ENCODE results near the gene MRGPRX4.
"Not testable (repeated sequence)": the region's sequence is repeated elsewhere in the genome, so short reads cannot be mapped to it uniquely, and the experiment has no call there.

MRGPRX4 gene

DNA sequence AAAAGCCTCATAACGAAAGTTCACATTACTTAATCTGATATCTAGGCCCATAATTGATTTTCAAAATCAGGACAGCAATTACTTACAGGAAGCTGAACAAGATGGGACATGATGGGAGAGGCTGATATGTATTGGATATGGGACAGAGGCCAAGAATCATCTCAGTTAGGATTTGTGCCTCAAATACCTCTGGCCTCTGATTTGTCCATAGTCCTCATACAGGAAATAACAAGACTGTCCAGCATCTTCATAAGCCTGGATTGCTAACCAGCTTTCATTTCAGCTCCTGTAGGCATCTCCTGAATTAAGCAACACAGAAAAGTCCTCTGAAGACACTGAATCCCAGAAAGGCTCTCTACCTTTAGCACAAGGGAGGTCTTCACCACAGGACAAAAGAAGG, 4.3 kb upstream of the MRGPRX4 start:
- Histone ChIP-seq H3K4me3 (ENCODE audit: low read depth in 1 of 5, low read length in 5 of 5) (no peak overlapping the region), H3K27me3 (ENCODE audit: control insufficient read depth in 5 of 5, insufficient read depth in 4 of 5, low read length in 5 of 5) (peaks cover 0 to 7% (median 0%) of the 10 kb centered on the region in 5 donors), H3K9me3 (ENCODE audit: control insufficient read depth in 5 of 5, low read length in 5 of 5) (no peaks in the 10 kb centered on the region), H3K4me1 (ENCODE audit: control insufficient read depth in 5 of 5, insufficient read depth in 5 of 5, low read length in 5 of 5) (no peaks in the 10 kb centered on the region), H3K27ac (ENCODE audit: low read depth, low read length) (no peak overlapping the region), H3K9ac (ENCODE audit: low read length in 5 of 5) (no peak overlapping the region), H3K36me3 (ENCODE audit: control insufficient read depth in 5 of 5, insufficient read depth in 5 of 5, low read length in 5 of 5) (no peaks in the 10 kb centered on the region)

DNA sequence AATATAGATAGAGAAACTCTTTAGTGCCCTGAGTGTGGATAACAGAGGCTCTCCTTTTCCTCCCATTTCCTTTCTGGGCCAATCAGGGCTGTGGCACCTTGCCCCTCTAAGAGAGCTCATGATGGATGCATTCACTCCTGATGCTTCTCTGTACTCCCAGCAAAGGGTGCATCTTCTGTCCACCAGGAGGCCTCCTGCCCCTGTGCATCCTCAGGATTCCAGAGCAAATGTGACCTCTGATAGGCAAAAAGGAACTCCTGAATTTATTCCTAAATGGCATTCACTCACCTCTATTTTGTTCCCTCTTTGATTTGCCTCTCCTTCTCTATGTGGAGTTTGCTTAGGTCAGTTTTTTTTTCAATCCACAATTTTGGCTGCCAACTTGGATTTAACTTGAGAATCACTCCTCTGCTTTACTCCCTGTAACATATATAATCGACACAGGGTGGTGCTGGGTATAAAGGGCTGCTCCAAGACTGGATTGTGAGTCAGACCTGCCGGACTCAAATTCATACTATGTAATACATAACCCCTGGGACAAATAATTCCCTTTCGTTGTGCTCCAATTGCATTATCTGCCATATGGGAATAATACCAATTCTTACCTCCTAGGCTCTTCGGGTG, 1.1 kb upstream of the MRGPRX4 start:
- Histone ChIP-seq H3K36me3 (ENCODE audit: control insufficient read depth in 5 of 5, insufficient read depth in 5 of 5, low read length in 5 of 5) (no peaks in the 10 kb centered on the region), H3K27ac (ENCODE audit: low read depth, low read length) (no peak overlapping the region), H3K4me1 (ENCODE audit: control insufficient read depth in 5 of 5, insufficient read depth in 5 of 5, low read length in 5 of 5) (no peaks in the 10 kb centered on the region), H3K27me3 (ENCODE audit: control insufficient read depth in 5 of 5, insufficient read depth in 4 of 5, low read length in 5 of 5) (peaks cover 0 to 16% (median 0%) of the 10 kb centered on the region in 5 donors), H3K9me3 (ENCODE audit: control insufficient read depth in 5 of 5, low read length in 5 of 5) (no peaks in the 10 kb centered on the region), H3K4me3 (ENCODE audit: low read depth in 1 of 5, low read length in 5 of 5) (no peak overlapping the region), H3K9ac (ENCODE audit: low read length in 5 of 5) (no peak overlapping the region)

DNA sequence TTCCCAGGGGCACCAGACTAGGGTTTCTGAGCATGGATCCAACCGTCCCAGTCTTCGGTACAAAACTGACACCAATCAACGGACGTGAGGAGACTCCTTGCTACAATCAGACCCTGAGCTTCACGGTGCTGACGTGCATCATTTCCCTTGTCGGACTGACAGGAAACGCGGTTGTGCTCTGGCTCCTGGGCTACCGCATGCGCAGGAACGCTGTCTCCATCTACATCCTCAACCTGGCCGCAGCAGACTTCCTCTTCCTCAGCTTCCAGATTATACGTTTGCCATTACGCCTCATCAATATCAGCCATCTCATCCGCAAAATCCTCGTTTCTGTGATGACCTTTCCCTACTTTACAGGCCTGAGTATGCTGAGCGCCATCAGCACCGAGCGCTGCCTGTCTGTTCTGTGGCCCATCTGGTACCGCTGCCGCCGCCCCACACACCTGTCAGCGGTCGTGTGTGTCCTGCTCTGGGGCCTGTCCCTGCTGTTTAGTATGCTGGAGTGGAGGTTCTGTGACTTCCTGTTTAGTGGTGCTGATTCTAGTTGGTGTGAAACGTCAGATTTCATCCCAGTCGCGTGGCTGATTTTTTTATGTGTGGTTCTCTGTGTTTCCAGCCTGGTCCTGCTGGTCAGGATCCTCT, 709 bp downstream of the MRGPRX4 start:
- Histone ChIP-seq H3K4me3 (ENCODE audit: low read depth in 1 of 5, low read length in 5 of 5) (no peak overlapping the region), H3K9me3 (ENCODE audit: control insufficient read depth in 5 of 5, low read length in 5 of 5) (no peaks in the 10 kb centered on the region), H3K27ac (ENCODE audit: low read depth, low read length) (no peak overlapping the region), H3K4me1 (ENCODE audit: control insufficient read depth in 5 of 5, insufficient read depth in 5 of 5, low read length in 5 of 5) (peaks cover 0 to 1% (median 0%) of the 10 kb centered on the region in 5 donors), H3K9ac (ENCODE audit: low read length in 5 of 5) (no peak overlapping the region), H3K36me3 (ENCODE audit: control insufficient read depth in 5 of 5, insufficient read depth in 5 of 5, low read length in 5 of 5) (no peaks in the 10 kb centered on the region), H3K27me3 (ENCODE audit: control insufficient read depth in 5 of 5, insufficient read depth in 4 of 5, low read length in 5 of 5) (peaks cover 0 to 20% (median 6%) of the 10 kb centered on the region in 5 donors)

DNA sequence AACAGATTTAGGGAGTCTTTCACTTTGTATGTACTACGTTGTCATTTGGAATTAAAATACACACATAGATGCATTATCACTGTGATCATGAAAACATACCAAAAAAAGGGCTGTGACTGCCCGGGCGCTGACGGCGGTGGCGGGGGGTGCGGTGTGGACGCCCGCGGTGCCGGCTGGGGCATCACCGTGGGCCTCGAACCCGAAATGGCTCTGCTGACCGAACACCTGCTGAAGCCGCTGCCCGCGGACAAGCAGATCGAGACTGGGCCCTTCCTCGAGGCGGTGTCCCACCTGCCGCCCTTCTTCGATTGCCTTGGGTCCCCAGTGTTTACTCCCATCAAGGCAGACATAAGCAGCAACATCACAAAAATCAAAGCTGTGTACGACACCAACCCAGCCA, 16.2 kb downstream of the MRGPRX4 start:
- no peaks in the 10 kb centered on the region for H3K36me3 ChIP-seq (ENCODE audit: control insufficient read depth in 5 of 5, insufficient read depth in 5 of 5, low read length in 5 of 5)
- H3K4me1 ChIP-seq (ENCODE audit: control insufficient read depth in 5 of 5, insufficient read depth in 5 of 5, low read length in 5 of 5): no peaks in the 10 kb centered on the region
- no peaks in the 10 kb centered on the region for H3K9me3 ChIP-seq (ENCODE audit: control insufficient read depth in 5 of 5, low read length in 5 of 5)
- H3K27me3 ChIP-seq (ENCODE audit: control insufficient read depth in 5 of 5, insufficient read depth in 4 of 5, low read length in 5 of 5): peaks cover 0 to 6% (median 2%) of the 10 kb centered on the region in 5 donors
- no peak overlapping the region for H3K27ac ChIP-seq (ENCODE audit: low read depth, low read length)
- no peak overlapping the region for H3K9ac ChIP-seq (ENCODE audit: low read length in 5 of 5)
- no peak overlapping the region for H3K4me3 ChIP-seq (ENCODE audit: low read depth in 1 of 5, low read length in 5 of 5)

DNA sequence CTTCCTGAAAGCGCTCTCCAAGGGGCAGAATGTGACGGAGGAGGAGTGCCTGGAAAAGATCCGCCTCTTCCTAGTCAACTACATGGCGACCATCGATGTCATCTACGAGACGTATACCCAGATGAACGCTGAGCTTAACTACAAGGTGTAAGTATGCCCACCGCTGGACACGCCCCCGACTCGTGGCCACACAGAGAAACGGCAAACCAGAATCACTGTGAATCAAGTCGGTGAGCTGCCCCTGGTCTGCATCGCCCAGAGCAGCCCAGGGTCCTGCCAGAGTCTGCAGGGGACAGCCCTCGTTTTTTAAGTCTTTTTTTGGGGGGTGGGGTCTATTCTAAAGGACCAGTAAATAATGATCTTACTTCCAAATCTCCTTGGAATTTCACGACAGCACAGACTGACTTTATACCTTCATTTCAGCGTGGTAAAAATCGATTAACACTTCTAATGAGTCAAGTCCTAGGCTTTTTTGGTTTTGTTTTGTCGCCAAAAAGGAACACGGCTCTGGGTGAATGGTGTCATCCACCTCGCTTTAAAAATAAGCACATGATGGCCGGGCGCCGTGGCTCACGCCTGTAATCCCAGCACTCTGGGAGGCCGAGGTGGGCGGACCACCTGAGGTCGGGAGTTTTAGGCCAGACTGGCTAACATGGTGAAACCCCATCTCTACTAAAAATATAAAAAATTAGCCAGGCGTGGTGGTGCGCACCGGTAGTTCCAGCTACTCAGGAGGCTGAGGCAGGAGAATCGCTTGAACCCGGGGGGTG, 17.0 kb downstream of the MRGPRX4 start:
- not testable (repeated sequence) for H3K4me3 ChIP-seq (ENCODE audit: low read depth in 1 of 5, low read length in 5 of 5); H3K9ac ChIP-seq (ENCODE audit: low read length in 5 of 5); H3K9me3 ChIP-seq (ENCODE audit: control insufficient read depth in 5 of 5, low read length in 5 of 5); H3K36me3 ChIP-seq (ENCODE audit: control insufficient read depth in 5 of 5, insufficient read depth in 5 of 5, low read length in 5 of 5); H3K4me1 ChIP-seq (ENCODE audit: control insufficient read depth in 5 of 5, insufficient read depth in 5 of 5, low read length in 5 of 5); H3K27ac ChIP-seq (ENCODE audit: low read depth, low read length); H3K27me3 ChIP-seq (ENCODE audit: control insufficient read depth in 5 of 5, insufficient read depth in 4 of 5, low read length in 5 of 5)

DNA sequence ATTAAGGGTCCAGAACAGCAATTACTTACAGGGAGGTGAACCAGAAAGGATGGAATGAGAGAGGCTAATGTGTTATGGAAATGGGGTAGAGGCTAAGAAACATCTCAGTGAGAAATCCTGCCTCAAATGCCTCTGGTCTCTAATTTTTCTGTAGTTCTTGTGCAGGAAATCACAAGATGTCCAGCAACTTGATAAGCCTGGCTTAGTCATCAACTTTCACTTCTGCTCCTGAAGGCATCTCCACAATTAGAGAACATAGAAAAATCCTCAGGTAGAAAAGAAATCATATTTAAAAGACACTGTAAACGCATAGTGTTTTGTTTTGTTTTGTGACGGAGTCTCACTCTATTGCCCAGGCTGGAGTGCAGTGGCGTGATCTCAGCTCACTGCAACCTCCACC, 18.7 kb downstream of the MRGPRX4 start:
- peaks cover 0 to 3% (median 2%) of the 10 kb centered on the region in 5 donors for H3K27me3 ChIP-seq (ENCODE audit: control insufficient read depth in 5 of 5, insufficient read depth in 4 of 5, low read length in 5 of 5)

DNA sequence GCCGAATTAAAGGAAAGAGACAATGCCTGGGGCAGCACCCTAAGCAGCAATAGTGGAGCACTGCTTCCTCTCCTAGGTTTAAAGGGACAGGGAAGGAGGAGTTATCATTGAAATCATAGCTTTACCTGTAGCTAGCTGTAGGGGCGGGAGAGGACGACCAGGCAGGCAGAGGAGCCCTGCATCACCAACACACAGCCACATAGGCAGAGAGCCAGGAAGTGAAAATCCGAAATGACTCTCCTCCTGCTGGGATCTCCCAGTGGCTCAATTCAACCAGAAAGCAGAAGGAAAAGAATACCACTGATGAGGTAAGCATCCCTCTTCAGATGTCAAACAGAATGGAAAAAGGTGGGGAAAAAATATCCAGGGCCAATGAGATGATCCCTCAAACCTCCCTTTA, 20.4 kb downstream of the MRGPRX4 start:
- Histone ChIP-seq H3K27me3 (ENCODE audit: control insufficient read depth in 5 of 5, insufficient read depth in 4 of 5, low read length in 5 of 5) (peaks cover 0 to 3% (median 0%) of the 10 kb centered on the region in 5 donors), H3K4me1 (ENCODE audit: control insufficient read depth in 5 of 5, insufficient read depth in 5 of 5, low read length in 5 of 5) (peaks cover 0 to under 1% (median 0%) of the 10 kb centered on the region in 5 donors), H3K9ac (ENCODE audit: low read length in 5 of 5) (no peak overlapping the region), H3K36me3 (ENCODE audit: control insufficient read depth in 5 of 5, insufficient read depth in 5 of 5, low read length in 5 of 5) (no peaks in the 10 kb centered on the region), H3K27ac (ENCODE audit: low read depth, low read length) (no peak overlapping the region), H3K4me3 (ENCODE audit: low read depth in 1 of 5, low read length in 5 of 5) (no peak overlapping the region), H3K9me3 (ENCODE audit: control insufficient read depth in 5 of 5, low read length in 5 of 5) (no peaks in the 10 kb centered on the region)

More for the DNA sequence above, 18.7 kb downstream of the MRGPRX4 start:
- no peak overlapping the region for H3K4me3 ChIP-seq (ENCODE audit: low read depth in 1 of 5, low read length in 5 of 5)
- H3K36me3 ChIP-seq (ENCODE audit: control insufficient read depth in 5 of 5, insufficient read depth in 5 of 5, low read length in 5 of 5): no peaks in the 10 kb centered on the region
- H3K9ac ChIP-seq (ENCODE audit: low read length in 5 of 5): no peak overlapping the region
- no peaks in the 10 kb centered on the region for H3K9me3 ChIP-seq (ENCODE audit: control insufficient read depth in 5 of 5, low read length in 5 of 5)
- no peak overlapping the region for H3K27ac ChIP-seq (ENCODE audit: low read depth, low read length)
- H3K4me1 ChIP-seq (ENCODE audit: control insufficient read depth in 5 of 5, insufficient read depth in 5 of 5, low read length in 5 of 5): no peaks in the 10 kb centered on the region

DNA sequence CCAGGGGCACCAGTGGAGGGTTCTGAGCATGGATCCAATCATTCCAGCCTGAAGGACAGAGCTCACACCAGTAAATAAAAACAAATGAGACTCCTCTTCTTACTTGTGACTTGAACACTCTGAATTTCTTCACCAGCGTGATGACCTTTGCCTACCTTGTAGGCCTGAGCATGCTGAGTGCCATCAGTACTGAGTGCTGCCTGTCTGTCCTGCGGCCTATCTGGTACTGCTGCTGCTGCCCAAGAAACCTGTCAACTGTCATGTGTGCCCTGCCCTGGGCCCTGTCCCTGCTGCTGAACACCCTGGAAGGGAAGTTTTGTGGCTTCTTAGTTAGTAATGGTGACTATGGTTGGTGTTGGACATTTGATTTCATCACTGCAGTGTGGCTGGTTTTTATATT, 23.9 kb downstream of the MRGPRX4 start:
- Histone ChIP-seq H3K4me1 (ENCODE audit: control insufficient read depth in 5 of 5, insufficient read depth in 5 of 5, low read length in 5 of 5) (peaks cover 0 to 6% (median 0%) of the 10 kb centered on the region in 5 donors), H3K27ac (ENCODE audit: low read depth, low read length) (no peak overlapping the region), H3K27me3 (ENCODE audit: control insufficient read depth in 5 of 5, insufficient read depth in 4 of 5, low read length in 5 of 5) (no peaks in the 10 kb centered on the region), H3K36me3 (ENCODE audit: control insufficient read depth in 5 of 5, insufficient read depth in 5 of 5, low read length in 5 of 5) (no peaks in the 10 kb centered on the region), H3K9me3 (ENCODE audit: control insufficient read depth in 5 of 5, low read length in 5 of 5) (peaks cover 0 to 5% (median 0%) of the 10 kb centered on the region in 5 donors), H3K9ac (ENCODE audit: low read length in 5 of 5) (no peak overlapping the region), H3K4me3 (ENCODE audit: low read depth in 1 of 5, low read length in 5 of 5) (no peak overlapping the region)

DNA sequence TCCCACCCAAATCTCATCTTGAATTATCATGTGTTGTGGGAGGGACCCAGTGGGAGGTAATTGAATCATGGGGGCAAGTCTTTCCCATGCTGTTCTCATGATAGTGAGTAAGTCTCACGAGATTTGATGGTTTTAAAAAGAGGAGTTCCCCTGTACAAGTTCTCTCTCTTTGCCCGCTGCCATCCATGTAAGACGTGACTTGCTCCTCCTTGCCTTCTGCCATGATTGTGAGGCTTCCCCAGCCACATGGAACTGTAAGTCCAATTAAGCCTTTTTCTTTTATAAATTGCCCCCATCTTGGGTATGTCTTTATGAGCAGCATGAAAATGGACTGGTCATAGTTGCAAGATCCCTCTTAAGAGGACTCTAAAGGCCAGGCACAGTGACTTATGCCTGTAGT, 25.1 kb downstream of the MRGPRX4 start:
- H3K9ac ChIP-seq (ENCODE audit: low read length in 5 of 5); H3K9me3 ChIP-seq (ENCODE audit: control insufficient read depth in 5 of 5, low read length in 5 of 5); H3K27ac ChIP-seq (ENCODE audit: low read depth, low read length); H3K36me3 ChIP-seq (ENCODE audit: control insufficient read depth in 5 of 5, insufficient read depth in 5 of 5, low read length in 5 of 5); H3K4me3 ChIP-seq (ENCODE audit: low read depth in 1 of 5, low read length in 5 of 5); H3K27me3 ChIP-seq (ENCODE audit: control insufficient read depth in 5 of 5, insufficient read depth in 4 of 5, low read length in 5 of 5); H3K4me1 ChIP-seq (ENCODE audit: control insufficient read depth in 5 of 5, insufficient read depth in 5 of 5, low read length in 5 of 5): not testable (repeated sequence)

DNA sequence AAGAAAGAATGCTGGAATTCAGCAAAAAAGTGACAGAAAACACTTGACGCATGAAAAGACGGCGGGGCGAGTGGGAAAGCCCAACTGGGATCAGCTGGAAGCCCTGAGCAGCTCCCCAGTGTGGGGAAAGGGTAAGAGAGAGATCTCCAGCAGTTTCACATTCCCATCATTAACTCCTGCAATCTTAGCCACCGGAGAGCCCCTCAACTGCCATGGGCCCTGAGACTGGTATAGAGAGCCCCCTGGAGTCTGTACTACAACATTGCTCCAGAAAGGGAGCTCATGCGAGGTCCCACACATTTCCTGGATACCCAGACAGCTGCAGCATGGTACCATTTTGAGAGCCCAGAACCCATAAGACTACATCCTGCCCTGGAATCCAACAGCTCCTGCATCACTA, 31.1 kb downstream of the MRGPRX4 start:
- H3K9me3 ChIP-seq (ENCODE audit: control insufficient read depth in 5 of 5, low read length in 5 of 5): peaks cover 0 to 6% (median 0%) of the 10 kb centered on the region in 5 donors
- H3K36me3 ChIP-seq (ENCODE audit: control insufficient read depth in 5 of 5, insufficient read depth in 5 of 5, low read length in 5 of 5): no peaks in the 10 kb centered on the region
- peaks cover 0 to 9% (median 2%) of the 10 kb centered on the region in 5 donors for H3K27me3 ChIP-seq (ENCODE audit: control insufficient read depth in 5 of 5, insufficient read depth in 4 of 5, low read length in 5 of 5)
- no peak overlapping the region for H3K27ac ChIP-seq (ENCODE audit: low read depth, low read length)
- H3K4me3 ChIP-seq (ENCODE audit: low read depth in 1 of 5, low read length in 5 of 5): peak overlapping the region in 1 of 5 donors; percentile 22
- H3K4me1 ChIP-seq (ENCODE audit: control insufficient read depth in 5 of 5, insufficient read depth in 5 of 5, low read length in 5 of 5): peaks cover 0 to 4% (median 0%) of the 10 kb centered on the region in 5 donors
- H3K9ac ChIP-seq (ENCODE audit: low read length in 5 of 5): no peak overlapping the region
